CD14-positive monocyte (primary cell): ENCODE data around the gene LATS2. TPM values are rescaled to one million over a fixed set of nuclear protein-coding genes. Genes with fewer than 3 reads are reported as not detected.

Experiments used
- DNase-seq, 3 donors: peaks; one replicate each; pipeline ENCODE4 v3.0.0-alpha.2; 2011 to 2022
- H2AFZ ChIP-seq: 2 replicates; pipeline ENCODE4 v1.6.0; 2012; ENCODE audit warnings: mild to moderate bottlenecking, low read depth, low read length, inconsistent platforms; ENCODE audit not compliant: insufficient read depth, poor library complexity, severe bottlenecking
- H3K27ac ChIP-seq, 2 donors: 1 replicate in 1 of 2; 2 replicates in 1 of 2; pipeline ENCODE4 v1.5.1; 2012 to 2013; ENCODE audit warnings: low read length in 2 of 2, control low read depth in 1 of 2, inconsistent platforms in 1 of 2, low read depth in 1 of 2, mild to moderate bottlenecking in 1 of 2
- H3K27me3 ChIP-seq, 2 donors: one replicate each; pipeline versions ENCODE4 v1.6.0 to v1.6.1; 2011 to 2013; ENCODE audit warnings: low read length in 2 of 2; ENCODE audit not compliant: control insufficient read depth in 2 of 2, insufficient read depth in 2 of 2
- H3K36me3 ChIP-seq, 2 donors: replicated peaks in 1 of 2; 1 replicate in 1 of 2; 2 replicates in 1 of 2; pipeline versions ENCODE4 v1.5.1 to v1.6.1; 2012 to 2013; ENCODE audit warnings: low read length in 2 of 2, control low read depth in 1 of 2, inconsistent platforms in 1 of 2, mild to moderate bottlenecking in 1 of 2; ENCODE audit not compliant: insufficient read depth in 2 of 2, control insufficient read depth in 1 of 2
- H3K4me1 ChIP-seq, 2 donors: 1 replicate in 1 of 2; 2 replicates in 1 of 2; pipeline versions ENCODE4 v1.5.1 to v1.6.1; 2012 to 2013; ENCODE audit warnings: low read length in 2 of 2, control low read depth in 1 of 2, inconsistent platforms in 1 of 2, mild to moderate bottlenecking in 1 of 2, moderate library complexity in 1 of 2; ENCODE audit not compliant: insufficient read depth in 2 of 2, control insufficient read depth in 1 of 2
- H3K4me2 ChIP-seq: replicated peaks from 2 replicates; pipeline ENCODE3; 2012; ENCODE audit warnings: low read length, moderate library complexity, mild to moderate bottlenecking; ENCODE audit not compliant: poor library complexity, severe bottlenecking; ENCODE audit errors: extremely low read depth
- H3K4me3 ChIP-seq, 3 experiments: fragments of 200-600 bp in 1 of 3; sonication (generic) in 1 of 3; replicated peaks in 1 of 3; 1 replicate in 2 of 3; 2 replicates in 1 of 3; pipeline ENCODE4 v1.5.1; 2011 to 2013; ENCODE audit warnings: low read length in 3 of 3, mild to moderate bottlenecking in 3 of 3, control low read depth in 2 of 3, low read depth in 2 of 3, inconsistent platforms in 1 of 3, moderate library complexity in 1 of 3
- H3K79me2 ChIP-seq: 2 replicates; pipeline ENCODE4 v1.6.0; 2012; ENCODE audit warnings: mild to moderate bottlenecking, control low read depth, inconsistent platforms, low read length, moderate library complexity; ENCODE audit not compliant: insufficient read depth
- H3K9ac ChIP-seq: 2 replicates; pipeline ENCODE4 v1.6.0; 2017; ENCODE audit warnings: low read length, mild to moderate bottlenecking; ENCODE audit not compliant: insufficient read depth, poor library complexity, severe bottlenecking
- H3K9me3 ChIP-seq, 2 donors: replicated peaks in 1 of 2; 1 replicate in 1 of 2; 2 replicates in 1 of 2; pipeline versions ENCODE4 v1.5.1 to v1.6.1; 2012 to 2013; ENCODE audit warnings: low read length in 2 of 2, control low read depth in 1 of 2; ENCODE audit not compliant: control insufficient read depth in 1 of 2, insufficient read depth in 1 of 2
- H4K20me1 ChIP-seq: 2 replicates; pipeline ENCODE4 v1.6.0; 2012; ENCODE audit warnings: mild to moderate bottlenecking, low read length, control low read depth, moderate library complexity; ENCODE audit not compliant: insufficient read depth
- H3K27ac Mint-ChIP-seq, 7 donors: one replicate each; pipeline ENCODE4 v1.8.0; 2020; ENCODE audit warnings: mild to moderate bottlenecking in 7 of 7, mixed read lengths in 7 of 7, moderate library complexity in 6 of 7, inconsistent platforms in 2 of 7
- H3K27me3 Mint-ChIP-seq, 3 donors: one replicate each; pipeline ENCODE4 v1.8.0; 2021 to 2022; ENCODE audit warnings: low read depth in 3 of 3, mild to moderate bottlenecking in 3 of 3, mixed read lengths in 3 of 3, moderate library complexity in 3 of 3, inconsistent platforms in 1 of 3
- H3K36me3 Mint-ChIP-seq, 2 donors: one replicate each; pipeline ENCODE4 v1.8.0; 2020; ENCODE audit warnings: mixed read lengths in 2 of 2, inconsistent platforms in 1 of 2, mild to moderate bottlenecking in 1 of 2
- H3K4me1 Mint-ChIP-seq: one replicate; pipeline ENCODE4 v1.8.0; 2020; ENCODE audit warnings: mild to moderate bottlenecking, mixed read lengths
- H3K4me3 Mint-ChIP-seq, 2 donors: one replicate each; pipeline ENCODE4 v1.8.0; 2020; ENCODE audit warnings: mild to moderate bottlenecking in 2 of 2, mixed read lengths in 2 of 2, moderate library complexity in 1 of 2
- H3K9me3 Mint-ChIP-seq, 7 donors: one replicate each; pipeline ENCODE4 v1.8.0; 2020 to 2022; ENCODE audit warnings: mixed read lengths in 7 of 7, mild to moderate bottlenecking in 6 of 7, moderate library complexity in 6 of 7, inconsistent platforms in 2 of 7
- WGBS: methylation state at CpG from one replicate; pipeline ENCODE4 v1.1.5; 2013; ENCODE audit warnings: missing lambda C conversion rate; ENCODE audit not compliant: insufficient coverage; 5-methylcytosine and 5-hydroxymethylcytosine counted together
- intact Hi-C, 2 donors: fragments of 100-400 bp; cut with micrococcal nuclease; formaldehyde crosslinking; loops; one replicate each; pipeline versions ENCODE4 v1.15.0 to v1.15.1; 2023
- polyA plus RNA-seq, 3 donors: library from polyadenylated mRNA; depleted of rRNA in 1 of 3; unstranded in 2 of 3; stranded (reverse) in 1 of 3; fragments of 300-500 nt in 2 of 3; fragments of >200 nt in 1 of 3; fragmentation: Illumina TruSeq in 2 of 3; gene quantifications; 1 replicate in 2 of 3; 2 replicates in 1 of 3; pipeline ENCODE4 v1.2.3, GENCODE V29; 2012 to 2021
- TF ChIP-seq, protein P1 (sequence below): fragments of 200-600 bp; IDR thresholded peaks from one replicate; pipeline ENCODE4 v1.8.0; 2022; ENCODE audit warnings: antibody characterized with exemption, mild to moderate bottlenecking

The LATS2 gene
- polyA plus RNA-seq, 3 donors = 0.96 to 11.2 (median 1.0) TPM

DNA sequence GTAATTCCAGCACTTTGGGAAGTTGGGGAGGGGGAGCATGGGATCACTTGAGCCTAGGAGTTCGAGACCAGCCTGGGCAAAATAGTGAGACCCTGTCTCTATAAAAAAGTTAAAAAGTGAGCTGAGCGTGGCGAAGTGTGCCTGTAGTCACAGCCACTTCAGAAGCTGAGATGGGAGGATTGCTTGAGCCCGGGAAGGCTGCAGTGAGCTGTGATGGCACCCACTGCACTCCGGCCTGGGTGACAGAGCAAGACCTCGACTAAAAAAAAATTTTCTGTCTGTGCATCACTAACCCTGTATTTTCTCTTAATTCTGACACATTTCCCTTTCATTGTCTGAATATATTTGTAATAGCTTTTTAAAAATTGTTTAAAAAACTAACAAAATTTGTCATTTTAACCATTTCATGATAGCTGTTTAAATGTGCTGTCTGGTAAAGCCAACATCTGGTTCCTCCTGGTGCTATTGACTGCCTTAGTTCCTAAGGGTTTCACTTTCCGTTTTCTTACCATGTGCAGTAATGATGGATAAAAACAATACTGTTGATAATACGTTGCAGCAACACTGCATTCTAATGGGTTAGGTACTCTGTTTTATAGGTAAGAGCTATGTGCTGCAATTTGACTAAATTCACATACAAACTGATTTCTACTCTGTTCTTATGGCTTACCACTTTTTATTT, 29.7 kb downstream of the LATS2 start:
- WGBS = 94% methylated on average over 3 of the region's 8 CpGs
- H3K79me2 ChIP-seq = peaks cover 93% of the 10 kb centered on the region

DNA sequence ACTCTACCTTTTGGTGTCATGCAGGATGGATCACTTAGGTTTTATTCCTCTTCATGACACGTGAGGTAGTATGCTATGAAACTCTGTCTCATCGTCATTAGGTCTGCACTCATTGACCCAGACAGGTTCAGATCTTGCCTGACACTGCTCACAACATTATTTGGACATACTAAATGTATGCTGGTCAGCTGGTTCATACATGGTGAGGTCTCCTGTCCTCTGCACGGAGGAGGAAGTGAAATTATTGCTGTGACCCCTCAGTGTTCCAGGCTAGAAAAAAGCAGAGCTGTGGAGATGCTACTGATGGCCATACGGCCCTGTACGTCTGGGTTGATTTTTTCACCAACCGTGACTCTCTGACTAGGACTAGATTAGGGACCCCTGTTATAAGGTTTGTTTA, 35.8 kb downstream of the LATS2 start:
- H4K20me1 ChIP-seq = peaks cover 86% of the 10 kb centered on the region
- peaks cover 0 to 13% of the 10 kb centered on the region in 2 donors for H3K36me3 ChIP-seq
- TF ChIP-seq, protein P1, sequence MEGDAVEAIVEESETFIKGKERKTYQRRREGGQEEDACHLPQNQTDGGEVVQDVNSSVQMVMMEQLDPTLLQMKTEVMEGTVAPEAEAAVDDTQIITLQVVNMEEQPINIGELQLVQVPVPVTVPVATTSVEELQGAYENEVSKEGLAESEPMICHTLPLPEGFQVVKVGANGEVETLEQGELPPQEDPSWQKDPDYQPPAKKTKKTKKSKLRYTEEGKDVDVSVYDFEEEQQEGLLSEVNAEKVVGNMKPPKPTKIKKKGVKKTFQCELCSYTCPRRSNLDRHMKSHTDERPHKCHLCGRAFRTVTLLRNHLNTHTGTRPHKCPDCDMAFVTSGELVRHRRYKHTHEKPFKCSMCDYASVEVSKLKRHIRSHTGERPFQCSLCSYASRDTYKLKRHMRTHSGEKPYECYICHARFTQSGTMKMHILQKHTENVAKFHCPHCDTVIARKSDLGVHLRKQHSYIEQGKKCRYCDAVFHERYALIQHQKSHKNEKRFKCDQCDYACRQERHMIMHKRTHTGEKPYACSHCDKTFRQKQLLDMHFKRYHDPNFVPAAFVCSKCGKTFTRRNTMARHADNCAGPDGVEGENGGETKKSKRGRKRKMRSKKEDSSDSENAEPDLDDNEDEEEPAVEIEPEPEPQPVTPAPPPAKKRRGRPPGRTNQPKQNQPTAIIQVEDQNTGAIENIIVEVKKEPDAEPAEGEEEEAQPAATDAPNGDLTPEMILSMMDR = no peak
- peaks cover 92% of the 10 kb centered on the region for H3K79me2 ChIP-seq
- Mint-ChIP-seq H3K9me3 (peaks cover 0 to 3% (median 0%) of the 10 kb centered on the region in 7 donors), H3K4me1 (peaks cover 21% of the 10 kb centered on the region), H3K27ac (peak overlapping the region in 3 of 7 donors; percentile 46 to 63 (median 51)), H3K27me3 (peaks cover 0 to 4% (median 0%) of the 10 kb centered on the region in 3 donors), H3K4me3 (no peak overlapping the region), H3K36me3 (peaks cover 9 to 39% of the 10 kb centered on the region in 2 donors)
- no peak overlapping the region for H3K4me2 ChIP-seq
- H3K4me1 ChIP-seq = peaks cover 6 to 13% of the 10 kb centered on the region in 2 donors
- no peak overlapping the region for H2AFZ ChIP-seq
- H3K27me3 ChIP-seq = no peaks in the 10 kb centered on the region
- H3K9ac ChIP-seq = no peak overlapping the region
- no peaks in the 10 kb centered on the region for H3K9me3 ChIP-seq
- peak overlapping the region in 1 of 2 donors; percentile 21 for H3K27ac ChIP-seq
- DNase-seq = peak; percentile 17 to 25 (median 21)
- 58% methylated on average over 4 of the region's 6 CpGs for whole genome bisulfite sequencing
- intact Hi-C loops = no loop called here
- H3K4me3 ChIP-seq = no peak overlapping the region

More for the DNA sequence above, 29.7 kb downstream of the LATS2 start:
- Mint-ChIP-seq H3K9me3 (peaks cover 0 to 3% (median 0%) of the 10 kb centered on the region in 7 donors), H3K4me1 (peaks cover 49% of the 10 kb centered on the region), H3K27me3 (peaks cover 0 to 3% (median 3%) of the 10 kb centered on the region in 3 donors), H3K36me3 (peaks cover 4 to 31% of the 10 kb centered on the region in 2 donors), H3K4me3 (no peak overlapping the region), H3K27ac (peak overlapping the region in 4 of 7 donors; percentile 49 to 88 (median 62))
- peak overlapping the region in 1 of 2 donors; percentile 24 for H3K27ac ChIP-seq
- DNase-seq = peak in 1 of 3 donors; percentile 14
- no peak overlapping the region for H2AFZ ChIP-seq
- no peak overlapping the region for H3K9ac ChIP-seq
- H3K36me3 ChIP-seq = peaks cover 0 to 8% of the 10 kb centered on the region in 2 donors
- no peak overlapping the region for H3K4me3 ChIP-seq
- no peaks in the 10 kb centered on the region for H3K27me3 ChIP-seq
- intact Hi-C loops = no loop called here
- peaks cover 86% of the 10 kb centered on the region for H4K20me1 ChIP-seq
- TF ChIP-seq, protein P1 = no peak
- peaks cover 11 to 48% of the 10 kb centered on the region in 2 donors for H3K4me1 ChIP-seq
- H3K4me2 ChIP-seq = no peak overlapping the region
- H3K9me3 ChIP-seq = no peaks in the 10 kb centered on the region
